ENCODE measurements around the gene CTDSPL.

The CTDSPL gene

DNA sequence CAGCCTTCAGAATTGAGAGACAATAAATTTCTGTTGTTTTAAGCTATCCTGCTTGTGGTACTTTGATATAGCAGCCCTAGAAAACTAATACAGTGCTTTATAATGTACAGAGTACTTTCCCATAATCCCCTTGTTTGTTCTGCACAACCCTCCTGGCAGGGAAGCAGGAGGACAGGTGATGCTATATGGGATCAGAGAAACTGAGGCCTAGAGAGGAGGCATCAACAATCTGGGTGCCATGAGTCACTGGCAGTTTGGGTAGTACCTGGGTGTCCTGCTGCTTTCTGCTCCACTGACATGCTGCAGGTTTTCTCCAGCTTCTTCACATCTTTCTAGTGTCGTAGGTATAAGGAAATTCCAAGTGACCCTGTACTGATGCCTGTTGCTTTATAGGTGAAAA, 55.0 kb downstream of the CTDSPL start:
- DNase-seq (ENCODE audit: low spot score) = no peak

DNA sequence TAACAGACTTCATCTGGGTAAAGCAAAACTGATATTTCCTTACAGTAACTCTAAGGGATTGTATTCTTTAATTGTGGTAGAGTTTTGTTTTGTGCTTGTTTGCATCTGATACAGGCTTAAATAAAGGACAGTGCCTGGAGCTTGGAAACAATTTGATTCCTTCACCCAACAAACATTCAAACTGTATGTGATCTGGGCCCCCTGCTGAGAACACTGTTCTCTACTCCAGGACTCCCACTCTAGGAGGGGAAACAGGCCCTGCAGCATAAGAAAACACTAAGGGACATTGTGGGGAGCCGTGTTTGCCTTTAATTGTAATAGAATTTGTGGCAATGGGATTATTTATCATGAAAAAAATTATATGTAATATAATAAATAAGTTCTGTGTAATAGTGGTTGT, 56.9 kb downstream of the CTDSPL start:
- DNase-seq (ENCODE audit: low spot score) = no peak

DNA sequence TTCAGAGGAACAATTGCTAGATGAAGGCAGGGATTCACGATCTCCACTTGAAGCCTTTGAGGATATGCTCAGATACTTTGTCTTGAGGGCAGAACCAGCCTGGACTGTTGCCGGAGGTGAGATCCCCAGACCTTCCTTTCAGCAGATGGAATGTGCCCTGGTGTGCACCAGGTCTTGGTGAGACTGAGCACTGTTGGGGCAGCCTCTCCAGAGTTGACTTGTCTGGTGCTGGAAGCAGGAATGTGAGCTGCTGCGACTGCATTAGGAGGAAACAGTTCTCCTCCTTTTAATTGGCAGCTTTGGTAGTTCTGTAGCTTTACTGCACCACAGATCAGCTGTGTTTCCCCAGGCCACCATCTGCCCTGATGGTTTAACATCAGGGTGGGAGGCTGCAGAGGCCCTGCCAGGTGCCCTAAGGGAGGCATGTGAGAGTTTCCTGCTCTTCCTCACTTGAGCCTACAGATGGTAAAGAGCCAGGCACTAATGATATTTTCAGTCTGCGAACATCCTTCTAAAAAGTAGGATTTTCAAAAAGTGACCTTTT, 58.5 kb downstream of the CTDSPL start:
- DNase-seq (ENCODE audit: low spot score) = no peak

DNA sequence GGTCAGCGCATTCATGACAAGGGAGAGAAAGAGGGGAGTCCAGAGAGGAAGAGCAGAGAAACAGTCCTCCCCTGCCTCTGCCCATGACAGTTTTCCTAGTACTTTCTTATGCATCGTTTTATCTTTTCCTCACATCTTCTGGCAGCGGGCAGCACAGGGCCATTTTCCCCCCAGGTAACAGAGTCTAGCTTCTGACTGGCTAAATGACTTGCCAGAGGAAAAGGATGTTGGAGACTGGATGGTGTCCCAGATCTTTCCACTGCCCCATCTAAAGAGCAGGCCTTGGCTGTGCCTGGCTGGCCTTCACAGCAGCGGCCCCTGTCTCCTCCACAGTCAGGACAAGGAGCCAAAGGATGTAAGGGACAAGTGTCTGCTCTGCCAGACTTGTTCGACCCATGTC, 59.3 kb downstream of the CTDSPL start:
- DNase-seq (ENCODE audit: low spot score) = no peak

DNA sequence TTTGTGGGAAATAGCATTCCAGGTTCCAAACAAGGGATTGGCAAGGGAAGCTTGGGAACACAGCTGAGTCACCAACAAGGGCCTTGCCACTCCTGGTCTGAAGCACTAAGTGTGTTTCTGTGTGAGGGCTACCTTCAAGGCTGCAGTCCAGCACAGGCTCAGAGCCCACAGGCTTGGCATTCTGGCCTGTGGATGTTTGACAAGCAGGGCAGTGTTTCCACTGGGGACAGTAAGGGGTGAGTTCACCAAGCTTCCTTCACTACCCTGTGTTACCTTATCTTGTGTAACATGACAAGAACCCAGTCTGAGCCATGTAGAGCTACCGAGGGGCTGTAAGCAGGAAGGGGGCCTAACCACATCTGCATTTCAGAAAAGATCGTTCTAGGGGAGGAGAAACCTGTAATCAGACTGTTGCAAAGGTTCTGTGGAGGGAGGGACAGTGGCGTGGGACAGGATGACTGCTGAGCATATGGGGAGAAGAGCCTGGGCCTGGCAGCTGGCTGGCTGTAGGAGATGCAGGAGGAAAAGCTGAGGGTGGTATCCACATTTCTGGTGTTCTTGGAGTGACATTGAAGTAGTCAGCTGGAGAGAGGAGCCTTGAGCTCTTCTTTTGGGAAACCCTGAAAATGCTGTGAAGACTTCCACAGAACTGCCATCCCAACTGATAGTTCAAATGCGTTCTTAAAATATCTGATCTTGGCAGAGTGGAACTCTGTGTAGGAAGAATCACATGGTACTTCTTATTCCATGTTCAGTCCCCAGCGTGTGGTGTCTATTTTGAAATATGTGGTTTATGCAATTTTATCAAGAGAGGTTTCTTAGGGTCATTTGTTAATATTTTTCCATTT, 61.3 kb downstream of the CTDSPL start:
- no peak for DNase-seq (ENCODE audit: low spot score)

DNA sequence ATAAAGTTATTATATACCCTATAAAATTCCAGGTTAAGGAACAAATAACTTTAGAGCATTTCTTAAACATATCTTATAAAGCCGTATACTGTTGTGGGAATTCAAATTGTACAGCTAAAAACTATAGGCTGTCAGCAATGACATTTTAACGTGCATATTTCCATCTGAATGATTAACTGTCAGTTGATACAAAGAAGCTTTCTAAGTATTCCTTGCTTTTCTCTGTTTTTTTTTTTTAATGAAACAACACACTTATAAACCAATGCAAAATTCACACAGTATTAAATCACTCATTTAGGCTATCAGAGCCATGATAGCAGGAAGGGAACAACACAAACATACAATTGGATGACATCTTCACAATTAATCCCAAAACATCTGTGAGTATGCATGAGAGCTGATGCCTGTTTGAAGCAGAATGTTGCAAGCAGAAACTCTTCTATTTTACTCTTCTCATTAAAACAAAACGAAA, 61.9 kb downstream of the CTDSPL start:
- DNase-seq (ENCODE audit: low spot score) = no peak

DNA sequence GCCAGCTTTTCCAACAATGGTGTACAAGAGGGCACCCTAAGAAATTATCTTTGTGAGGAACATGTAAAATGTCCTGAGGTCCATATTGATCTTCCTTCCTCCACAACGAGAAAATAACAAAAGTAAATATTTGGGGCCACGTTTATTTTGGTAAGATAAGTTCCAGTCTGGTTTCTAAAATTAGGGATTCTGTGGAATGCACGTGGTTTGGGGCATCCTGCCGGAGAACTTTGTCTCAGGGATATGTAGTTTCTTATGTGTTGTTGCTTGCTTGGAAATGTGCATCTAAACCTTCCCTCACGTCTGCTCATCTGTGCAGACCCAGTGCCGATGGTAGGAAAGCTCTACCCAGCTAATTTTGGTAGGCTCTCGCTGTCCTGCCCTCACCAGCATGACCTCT, 62.8 kb downstream of the CTDSPL start:
- no peak for DNase-seq (ENCODE audit: low spot score)

DNA sequence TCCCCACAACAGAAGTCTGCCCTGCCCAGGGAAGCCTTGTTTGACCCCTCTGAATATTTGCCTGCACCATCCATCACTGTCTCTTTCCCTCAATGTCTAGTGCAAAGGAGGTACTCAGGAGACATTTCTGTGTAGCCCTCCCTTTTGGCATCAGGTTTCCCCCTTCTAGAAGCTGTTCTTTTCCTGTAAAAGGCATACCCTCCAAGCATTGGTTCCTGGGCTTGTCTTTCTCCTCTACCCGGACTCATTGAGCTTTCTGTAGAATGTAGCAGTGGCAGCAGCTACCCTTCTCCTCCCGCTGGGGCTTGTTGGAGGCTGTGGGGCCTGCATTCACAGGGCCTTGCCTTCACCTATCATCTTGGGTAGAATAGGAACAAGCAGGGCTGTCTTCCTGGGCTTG, 63.5 kb downstream of the CTDSPL start:
- DNase-seq (ENCODE audit: low spot score) = no peak

DNA sequence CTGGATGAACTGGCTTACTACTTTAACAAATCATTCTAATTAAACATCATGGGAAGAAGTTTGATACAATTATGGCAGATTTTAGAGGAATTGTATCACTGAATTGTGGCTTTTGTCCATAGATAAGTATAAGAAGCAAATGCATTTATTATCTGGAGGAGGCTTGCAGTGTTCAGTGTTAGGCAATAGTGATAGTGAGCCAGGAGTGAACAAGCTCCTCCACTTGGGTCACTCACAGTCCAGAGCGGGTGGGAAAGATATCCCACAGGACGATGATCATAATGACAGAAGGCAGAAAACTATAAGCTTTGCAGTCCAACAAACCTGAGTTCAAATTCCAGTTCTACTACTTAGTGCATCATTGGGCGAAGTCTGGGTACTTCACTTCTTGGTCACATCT, 64.9 kb downstream of the CTDSPL start:
- DNase-seq (ENCODE audit: low spot score) = no peak

DNA sequence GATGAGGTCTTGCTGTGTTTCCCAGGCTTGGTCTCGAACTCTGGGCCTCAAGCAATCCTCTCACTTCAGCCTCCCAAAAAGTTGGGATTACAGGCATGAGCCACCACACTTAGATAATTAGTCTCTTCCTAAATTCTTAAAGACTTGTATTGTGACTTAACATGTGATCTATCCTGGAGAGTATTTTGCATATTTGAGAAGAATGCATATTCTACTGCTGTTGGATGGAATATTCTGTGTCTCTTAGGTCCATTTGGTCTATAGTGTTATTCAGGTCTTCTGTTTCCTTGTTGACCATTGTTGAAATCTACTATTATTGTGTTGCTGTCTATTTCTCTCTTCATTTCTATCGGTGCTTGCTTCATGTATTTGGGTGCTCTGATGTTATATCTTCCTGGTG, 68.8 kb downstream of the CTDSPL start:
- no peak for DNase-seq (ENCODE audit: low spot score)

DNA sequence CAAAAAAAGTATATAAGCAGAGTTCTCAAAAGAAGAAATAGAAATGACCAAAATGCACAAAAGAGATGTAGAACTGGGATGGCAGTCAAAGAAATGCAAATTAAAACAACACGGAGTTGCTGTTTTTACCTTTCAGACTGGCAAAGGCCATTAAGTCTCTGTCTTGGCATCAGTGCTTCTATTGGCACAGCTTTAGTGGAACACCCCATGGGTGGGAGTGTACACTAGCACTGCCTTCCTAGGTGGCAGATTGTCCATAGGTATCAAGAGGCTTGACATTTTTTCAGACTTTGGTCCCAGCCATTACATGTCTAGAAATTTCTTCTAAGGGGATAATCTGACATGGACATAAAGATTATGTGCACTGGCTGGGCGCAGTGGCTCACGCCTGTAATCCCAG, 70.8 kb downstream of the CTDSPL start:
- DNase-seq (ENCODE audit: low spot score) = no peak

DNA sequence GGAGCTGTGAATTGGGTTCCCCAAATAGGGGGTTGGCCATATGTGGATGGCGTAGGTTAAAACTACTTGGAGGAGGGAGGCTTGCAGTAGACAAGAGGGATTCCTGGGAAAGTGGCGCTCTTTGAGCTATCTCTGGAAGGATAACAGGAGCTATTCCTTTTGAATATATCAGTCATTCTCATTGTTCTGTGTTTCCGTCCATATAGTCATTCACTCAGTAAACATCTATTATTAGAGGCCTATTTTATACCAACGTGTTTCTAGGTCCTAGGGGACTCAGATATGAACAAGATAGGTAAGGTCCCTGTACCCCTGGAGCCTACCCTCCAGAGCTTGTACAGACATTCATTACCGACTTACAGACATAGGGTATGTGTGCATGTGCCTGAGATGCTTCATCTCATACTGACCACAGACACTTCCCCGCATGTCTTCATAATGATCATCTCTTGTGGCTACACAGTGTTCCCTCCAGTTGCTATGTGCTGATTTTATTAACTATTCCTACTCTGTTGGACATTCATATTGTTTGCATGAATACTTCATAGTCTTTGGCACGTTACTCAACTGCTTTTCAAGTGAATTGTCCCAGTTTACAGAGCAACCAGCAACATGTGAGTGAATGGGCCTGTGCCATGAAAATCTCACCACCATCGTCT, 73.1 kb downstream of the CTDSPL start:
- no peak for DNase-seq (ENCODE audit: low spot score)

DNA sequence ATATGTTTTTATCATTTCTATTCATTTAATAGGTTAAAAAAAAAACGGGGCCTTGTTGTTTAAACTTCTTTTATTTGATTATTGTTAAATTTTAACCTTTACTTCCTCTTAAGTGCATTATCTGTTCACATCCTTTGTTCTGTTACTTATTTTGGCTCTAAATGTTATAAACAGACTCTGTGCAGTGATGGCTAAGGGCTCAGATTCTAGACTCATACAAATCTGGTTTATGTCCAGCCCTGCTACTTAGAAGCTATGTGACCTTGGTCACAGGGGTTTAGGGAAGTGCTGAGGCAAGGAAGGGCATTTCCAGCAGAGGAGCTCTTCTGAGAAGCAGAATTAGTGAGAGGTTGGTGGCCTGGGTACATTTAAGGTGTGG, 73.6 kb downstream of the CTDSPL start:
- DNase-seq (ENCODE audit: low spot score) = no peak

DNA sequence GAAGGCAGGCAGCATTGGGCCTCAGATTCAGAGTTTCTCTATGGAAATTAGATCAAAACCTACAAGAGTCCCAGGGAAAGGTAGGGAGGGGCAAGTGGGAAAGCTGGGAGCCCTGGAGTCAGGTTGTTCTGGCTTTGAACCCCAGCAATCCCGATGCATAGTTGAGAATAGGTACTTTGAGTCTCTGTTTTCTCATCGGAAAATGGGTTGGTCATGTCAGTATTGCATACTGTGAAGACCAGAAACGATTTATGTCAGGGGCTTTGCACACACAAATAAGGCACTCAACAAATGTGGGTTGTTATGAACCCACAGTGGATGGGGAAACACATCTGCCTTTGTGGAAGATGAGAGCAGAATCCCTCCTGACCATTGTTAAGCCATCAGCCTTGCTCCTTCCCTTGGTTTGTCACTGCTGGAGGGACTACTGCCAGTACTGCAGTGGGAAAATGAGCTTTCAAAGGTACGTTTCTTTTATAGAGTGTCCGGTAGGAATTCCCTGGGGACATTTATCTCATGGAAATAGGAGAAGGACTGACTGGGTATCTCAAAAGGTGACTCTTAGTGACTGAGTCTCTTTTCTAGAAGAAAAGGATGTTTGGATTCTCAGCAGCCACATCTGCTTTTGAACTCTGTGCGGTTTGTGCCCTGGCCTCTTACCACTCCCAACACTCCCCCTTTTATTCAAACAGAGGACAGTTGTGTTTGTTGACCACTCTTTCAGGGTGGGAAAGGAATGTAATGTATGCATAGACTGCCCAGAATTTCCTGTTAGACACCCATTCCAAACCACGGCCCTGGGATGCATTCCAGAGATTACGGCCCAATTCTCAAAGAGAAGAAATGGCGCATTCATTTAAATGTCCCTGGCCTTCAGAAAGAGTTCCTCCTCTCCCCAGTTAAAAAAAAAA, 74.3 kb downstream of the CTDSPL start:
- DNase-seq (ENCODE audit: low spot score) = no peak

DNA sequence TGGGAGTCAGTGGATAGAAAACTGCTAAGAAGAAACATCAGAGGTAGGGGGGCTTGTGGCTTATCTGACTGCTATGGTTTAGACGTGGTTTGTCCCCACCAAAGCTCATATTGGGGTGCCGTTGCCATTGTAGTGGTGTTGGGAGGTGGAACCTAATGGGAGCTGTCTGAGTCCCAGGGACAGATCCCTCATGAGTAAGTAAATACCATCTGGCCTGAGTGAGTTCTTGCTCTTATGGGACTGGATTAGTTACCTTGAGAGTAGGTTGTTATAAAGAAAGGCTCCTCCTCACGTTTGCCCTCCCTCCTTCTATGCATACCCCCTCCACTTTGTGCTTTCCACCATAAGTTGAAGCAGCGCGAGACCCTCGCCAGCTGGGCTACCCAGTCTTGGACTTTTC, 75.5 kb downstream of the CTDSPL start:
- DNase-seq (ENCODE audit: low spot score) = no peak

DNA sequence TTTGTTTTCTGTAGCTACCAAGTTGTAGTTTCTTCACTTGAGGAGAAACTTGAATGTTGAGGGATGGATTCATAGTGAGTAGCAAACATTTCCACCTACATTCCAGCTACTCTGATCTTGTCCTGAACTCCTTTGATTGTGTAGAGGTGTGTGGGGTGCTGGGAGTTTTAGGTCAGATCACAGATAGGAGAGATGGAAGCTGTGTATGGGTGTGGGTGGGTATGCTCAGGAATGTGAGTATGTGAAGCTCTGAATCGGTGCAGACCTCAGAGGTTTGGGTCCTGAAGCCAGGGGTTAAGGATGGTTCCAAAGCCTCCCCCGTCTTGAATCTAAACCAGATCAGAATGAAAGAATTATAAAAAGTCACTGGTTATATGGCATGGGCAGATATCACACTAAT, 76.3 kb downstream of the CTDSPL start:
- DNase-seq (ENCODE audit: low spot score) = no peak

DNA sequence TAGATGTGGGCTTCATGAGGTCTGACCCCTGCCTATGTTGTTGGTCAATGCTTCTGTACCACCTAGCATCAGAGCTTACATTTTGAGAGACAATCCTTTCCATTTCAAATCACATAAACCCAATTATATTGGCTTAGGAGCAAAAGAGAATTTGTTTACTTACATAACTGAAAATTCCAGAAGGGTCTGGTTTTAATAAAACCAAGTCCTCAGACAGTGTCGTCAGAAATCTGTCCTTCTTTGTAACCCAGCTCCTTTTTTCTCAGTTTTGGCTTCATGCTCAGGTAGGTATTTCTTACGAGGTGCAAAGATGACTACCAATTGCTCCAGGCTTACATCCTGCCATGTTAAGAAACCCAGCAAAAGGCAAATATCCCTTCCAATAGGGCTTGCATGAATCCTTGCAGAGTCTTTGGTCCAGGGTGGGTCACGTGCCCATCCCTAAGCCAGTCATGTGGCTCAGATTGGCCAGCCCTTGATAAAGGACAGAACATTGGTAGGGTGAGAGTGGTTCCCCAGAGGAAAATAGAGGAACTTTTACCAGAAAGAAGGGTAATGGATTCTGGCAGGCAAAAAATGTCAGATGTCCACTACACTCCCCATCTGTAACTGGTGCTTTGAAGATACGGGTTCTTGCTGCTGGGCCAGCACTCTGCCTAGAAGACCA, 78.7 kb downstream of the CTDSPL start:
- no peak for DNase-seq (ENCODE audit: low spot score)

DNA sequence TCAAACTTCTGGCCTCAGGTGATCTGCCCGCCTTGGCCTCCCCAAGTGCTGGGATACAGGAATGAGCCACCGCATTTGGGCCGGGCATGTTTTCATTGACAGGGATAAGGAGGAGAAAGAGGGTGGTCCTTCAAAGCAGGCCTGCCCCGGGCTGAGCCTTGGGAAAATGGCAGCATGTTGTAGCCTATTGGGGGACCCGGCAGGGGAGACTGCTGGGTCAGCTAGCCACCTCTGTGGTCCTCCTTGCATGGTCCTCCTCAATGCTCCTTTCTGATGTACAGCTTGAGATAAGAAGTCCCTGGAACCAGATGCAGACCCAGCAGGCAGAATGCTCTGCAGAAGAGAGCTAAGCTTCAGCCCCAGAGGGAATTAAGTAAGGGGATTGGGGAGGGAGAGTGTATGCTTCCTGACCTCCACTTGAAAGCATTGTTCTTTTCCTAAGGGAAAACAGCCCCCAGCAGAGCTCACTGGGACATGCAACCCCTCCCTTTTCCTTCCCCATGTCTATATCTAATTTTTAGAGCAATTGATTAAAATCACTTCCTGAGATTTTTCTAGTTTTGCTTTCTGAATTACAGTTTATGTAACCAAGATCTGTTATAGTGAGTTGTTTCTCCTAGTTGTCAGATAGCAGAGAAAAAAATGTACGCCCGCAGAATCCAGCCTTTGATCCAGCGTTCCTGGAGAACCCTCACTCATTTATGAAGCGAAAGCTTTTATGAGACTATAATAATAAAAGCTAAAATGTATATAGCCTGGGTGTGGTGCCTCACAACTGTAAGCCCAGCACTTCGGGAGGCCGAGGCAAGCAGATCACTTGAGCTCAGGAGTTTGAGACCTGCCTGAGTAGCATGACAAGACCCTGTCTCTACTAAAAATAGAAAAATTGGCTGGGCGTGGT, 80.2 kb downstream of the CTDSPL start:
- DNase-seq (ENCODE audit: low spot score) = no peak

DNA sequence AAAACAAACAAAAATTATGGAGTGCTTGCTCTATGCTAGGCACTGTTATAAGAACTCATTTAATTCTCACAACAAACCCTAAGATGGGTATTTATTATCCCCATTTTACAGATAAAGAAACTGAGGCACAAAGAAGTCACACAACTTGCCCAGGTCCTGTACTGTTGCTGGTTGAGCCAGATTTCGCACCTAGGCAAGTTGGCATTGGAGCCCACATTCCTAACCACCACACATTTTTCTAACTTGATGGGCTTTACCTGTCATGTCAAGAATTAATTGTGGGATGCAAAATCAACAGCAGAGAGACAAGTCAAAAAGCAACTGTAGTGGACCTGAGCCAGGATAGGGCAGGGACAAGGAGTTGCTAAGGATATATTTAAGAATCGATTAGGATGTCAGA, 81.0 kb downstream of the CTDSPL start:
- DNase-seq (ENCODE audit: low spot score) = no peak

DNA sequence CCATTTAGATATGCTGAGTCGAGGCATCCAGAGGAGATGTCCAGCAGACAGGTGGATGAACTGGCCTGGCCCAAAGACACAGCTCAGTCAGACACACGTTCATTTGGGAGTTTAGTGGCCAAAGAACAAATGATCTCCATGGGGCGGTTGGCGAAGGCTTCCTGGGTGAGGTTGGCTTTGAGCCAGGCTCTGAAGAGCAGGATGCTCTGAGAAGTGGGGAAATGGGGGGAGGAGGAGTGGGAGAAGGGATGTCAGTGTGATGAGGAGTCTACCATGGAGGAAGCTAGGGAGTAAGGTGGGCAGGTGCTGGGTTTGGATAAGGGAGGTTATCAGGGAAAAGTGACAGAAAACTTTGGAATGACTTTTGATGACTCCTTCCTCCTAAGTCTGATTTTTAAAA, 81.4 kb downstream of the CTDSPL start:
- no peak for DNase-seq (ENCODE audit: low spot score)
